HG03442 (cell line): Measurements from ENCODE around the gene GULP1.
"Not testable (repeated sequence)": the region's sequence is repeated elsewhere in the genome, so short reads cannot be mapped to it uniquely, and the experiment has no call there.

ENCODE experiments used
- ATAC-seq: cut with Tn5 transposase; IDR thresholded peaks from one replicate; pipeline ENCODE4 v1.9.1; 2021; ENCODE audit warnings: mild to moderate bottlenecking, moderate library complexity; ENCODE audit not compliant: unreplicated experiment

Gene GULP1

DNA sequence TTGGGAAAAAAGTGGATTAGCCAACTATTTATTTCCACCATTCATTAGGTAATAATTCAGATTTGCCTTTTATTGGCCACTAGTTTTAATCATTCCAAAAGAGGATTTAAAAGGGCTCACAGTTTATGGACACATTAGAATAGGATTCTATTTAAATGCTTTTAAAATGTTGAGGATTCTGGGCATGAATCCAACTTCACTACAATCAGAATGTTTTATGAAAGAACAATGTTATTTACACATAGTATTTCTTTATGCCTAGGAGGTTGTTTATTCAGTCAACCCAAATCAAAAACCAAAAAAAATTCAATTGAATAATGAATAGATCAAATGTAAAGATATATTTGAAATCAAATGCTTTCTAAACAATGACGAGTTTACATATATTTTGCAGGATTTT lies 232.2 kb downstream of the GULP1 start:
- no peak for ATAC-seq

DNA sequence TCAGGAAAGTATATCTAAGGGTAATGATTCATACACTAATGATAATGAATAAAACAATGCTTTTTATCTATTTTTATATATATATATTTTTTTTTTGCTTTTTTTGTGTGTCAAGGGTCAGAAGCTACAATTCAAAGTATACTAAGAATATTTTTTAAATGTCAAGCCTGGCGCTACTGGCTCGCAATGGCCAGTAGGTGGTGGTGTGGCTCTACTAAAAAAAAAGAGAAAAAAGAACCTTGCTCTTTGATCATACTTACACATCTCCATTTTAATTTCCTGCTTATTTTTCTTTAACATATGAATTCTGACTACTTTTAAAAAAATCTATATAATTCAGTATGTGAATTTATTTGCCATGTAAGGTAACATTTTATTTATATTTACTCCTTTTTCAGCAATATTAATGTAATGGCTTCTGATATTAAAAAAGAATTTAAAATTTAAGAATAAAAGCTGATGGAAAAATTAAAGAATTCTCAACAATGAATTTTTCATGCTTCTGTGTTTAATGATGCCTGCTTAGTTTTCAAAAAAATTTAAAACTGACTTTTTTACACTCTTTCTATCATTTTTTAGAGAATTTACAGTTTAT lies 232.9 kb downstream of the GULP1 start:
- ATAC-seq, result peak; percentile 78

DNA sequence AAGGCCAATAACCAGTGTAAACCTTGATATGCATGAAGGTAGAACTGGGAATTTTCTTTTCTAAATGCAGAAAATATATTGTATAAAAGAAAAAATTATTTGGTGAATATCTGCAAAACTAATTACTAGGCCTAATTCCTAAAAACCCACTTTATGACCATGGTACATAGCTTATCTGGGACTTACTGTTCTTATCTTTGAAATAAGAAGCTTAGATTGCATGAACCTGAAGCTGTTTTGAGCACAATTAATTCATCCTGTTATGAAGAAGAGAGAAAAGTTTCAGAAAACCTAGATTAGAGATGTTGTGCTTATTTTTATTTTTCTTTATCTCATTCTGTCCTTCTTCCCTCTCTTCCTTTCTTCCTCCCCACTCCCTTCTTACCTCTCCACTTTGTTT lies 235.0 kb downstream of the GULP1 start:
- ATAC-seq, result no peak

DNA sequence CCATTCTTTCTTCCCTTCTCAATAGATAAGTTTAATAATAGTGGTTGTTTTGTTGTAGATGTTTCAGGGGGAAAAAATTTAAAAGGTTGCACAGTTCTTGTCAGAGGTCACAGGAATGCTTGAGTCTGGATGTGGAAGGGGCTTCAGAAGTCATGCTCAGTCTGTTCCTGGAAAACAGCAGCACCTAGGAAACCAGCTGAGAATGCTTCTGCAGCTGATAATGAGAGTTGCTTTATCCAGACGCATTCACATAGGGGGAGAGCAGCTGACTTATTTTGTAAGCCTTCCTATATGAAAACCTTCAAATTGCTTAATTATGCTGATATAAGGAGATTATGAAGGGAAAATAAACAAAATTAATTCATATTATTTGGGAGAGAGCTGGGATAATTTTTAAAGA lies 235.5 kb downstream of the GULP1 start:
- no peak for ATAC-seq

DNA sequence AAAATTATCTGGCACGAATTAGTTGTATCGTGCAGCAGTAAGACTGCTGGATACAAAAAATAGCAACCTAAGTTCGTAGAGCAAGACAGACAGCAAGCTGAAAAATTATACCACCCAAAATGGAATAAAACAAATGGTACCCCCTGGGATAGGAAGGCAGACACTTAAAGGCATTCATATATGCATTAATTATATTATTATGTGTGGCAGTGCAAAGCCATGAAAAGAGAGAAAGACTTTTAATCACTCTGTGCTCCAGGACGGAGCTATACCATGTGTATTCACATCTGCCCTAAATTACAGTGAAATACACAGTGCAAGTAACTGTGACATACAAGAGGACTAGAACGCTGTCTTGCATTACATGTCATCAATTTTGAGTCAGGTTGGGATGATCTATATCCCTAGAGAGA lies 235.9 kb downstream of the GULP1 start:
- no peak for ATAC-seq

DNA sequence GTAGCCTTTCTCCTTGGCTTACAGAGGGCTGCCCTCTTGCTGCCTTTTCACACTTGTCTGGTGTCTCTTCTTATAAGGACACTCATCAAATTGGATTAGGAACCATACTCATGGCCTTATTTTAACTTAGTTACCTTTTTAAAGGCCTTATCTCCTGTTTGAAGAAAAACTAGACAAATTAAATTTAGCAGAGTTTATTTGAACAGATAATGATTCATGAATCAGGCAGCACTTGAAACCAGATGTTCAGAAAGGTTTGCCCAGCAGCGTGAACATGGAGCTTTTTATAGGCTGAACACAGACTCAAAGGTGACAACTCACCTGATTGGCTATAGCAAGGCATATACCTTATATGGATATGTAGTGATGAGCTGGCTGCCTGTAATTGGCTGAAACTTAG lies 238.0 kb downstream of the GULP1 start:
- ATAC-seq, result no peak

DNA sequence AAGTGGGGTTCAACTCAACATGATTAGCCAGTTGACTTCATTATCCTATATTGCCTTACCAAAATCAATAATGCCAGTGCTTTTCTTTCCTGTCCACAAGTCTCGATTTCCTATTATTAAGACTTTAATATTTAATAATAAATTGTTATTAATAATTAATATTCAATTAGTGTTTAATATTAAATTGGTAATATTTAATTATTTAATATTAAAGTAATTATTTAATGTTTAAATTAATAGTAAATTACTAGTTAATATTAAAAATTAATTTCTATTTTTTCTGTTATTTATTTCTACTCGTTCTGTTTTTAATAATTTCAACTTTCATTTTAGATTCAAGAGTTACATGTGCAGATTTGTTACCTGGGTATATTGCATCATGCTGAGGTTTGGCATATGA lies 243.2 kb downstream of the GULP1 start:
- no peak for ATAC-seq

DNA sequence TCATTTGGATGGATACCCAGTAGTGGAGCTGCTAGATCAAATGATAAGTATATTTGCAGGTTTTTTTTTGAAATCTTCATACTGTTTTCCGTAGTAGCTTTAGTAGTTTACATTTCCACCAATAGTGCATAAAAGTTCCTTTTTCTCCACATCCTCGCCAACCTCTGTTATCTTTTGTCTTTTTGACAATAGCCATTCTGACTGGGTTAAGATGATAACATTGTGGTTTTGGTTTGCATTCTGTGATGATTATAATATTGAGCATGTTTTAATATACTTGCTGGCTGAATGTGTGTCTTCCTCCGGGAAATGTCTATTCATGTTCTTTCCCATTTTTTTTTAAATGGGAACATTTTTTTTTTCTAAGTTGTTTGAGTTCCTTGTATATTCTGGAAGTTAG lies 260.0 kb downstream of the GULP1 start:
- ATAC-seq, result no peak

DNA sequence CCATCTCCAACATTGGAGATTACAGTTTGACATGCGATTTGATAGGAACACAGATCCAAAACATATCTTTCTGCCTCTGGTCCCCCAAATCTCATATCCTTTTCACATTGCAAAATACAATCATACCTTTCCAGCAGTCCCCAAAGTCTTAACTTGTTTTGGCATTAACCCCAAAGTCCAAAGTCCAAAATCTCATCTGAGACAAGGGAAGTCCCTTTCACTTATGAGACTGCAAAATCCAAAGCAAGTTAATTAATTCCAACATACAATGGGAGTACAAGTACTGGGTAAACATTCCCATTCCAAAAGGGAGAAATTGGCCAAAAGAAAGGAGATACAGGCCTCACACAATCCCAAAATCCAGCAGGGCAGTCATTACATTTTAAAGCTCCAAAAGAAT lies 265.4 kb downstream of the GULP1 start:
- ATAC-seq, result no peak

DNA sequence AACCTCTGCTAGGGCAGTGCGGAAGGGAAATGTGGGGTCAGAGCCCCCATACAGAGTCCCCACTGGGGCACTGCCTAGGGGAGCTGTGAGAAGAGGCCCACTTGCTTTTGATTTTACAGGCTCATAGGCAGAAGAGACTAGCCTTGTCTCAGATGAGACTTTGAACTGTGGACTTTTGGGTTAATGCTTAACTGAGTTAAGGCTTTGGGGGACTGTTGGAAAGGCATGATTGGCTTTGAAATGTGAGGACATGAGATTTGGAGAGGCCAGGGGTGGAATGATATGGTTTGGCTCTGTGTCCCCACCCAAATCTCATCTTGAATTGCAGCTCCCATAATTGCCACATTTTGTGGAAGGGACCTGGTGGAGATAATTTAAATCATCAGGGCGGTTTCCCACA lies 267.8 kb downstream of the GULP1 start:
- ATAC-seq, result not testable (repeated sequence)

DNA sequence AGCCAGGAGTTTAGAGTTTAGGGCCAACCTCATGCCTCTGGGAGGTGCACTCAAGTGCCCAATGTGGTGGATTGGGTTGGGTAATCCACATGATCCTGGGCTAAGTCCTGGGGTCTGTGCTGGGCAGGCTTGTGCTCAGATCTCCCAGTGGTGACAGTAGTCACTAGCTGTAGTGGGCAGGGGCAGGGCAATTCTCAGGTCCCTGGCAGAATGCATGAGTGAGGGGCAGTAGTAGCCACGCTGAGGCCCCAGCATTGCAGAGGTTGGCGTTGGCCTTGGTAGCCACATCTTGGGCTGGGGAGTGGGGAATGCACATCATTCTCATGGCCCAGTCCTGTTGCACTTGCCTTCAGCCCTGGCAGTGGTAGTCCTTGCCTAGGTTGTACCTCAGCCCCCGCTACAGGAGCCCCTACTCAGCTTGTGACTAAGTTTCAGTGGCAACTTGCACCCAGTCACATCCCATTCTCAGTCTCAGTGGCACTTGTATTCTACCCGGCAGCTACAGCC lies 269.9 kb downstream of the GULP1 start:
- ATAC-seq, result no peak

DNA sequence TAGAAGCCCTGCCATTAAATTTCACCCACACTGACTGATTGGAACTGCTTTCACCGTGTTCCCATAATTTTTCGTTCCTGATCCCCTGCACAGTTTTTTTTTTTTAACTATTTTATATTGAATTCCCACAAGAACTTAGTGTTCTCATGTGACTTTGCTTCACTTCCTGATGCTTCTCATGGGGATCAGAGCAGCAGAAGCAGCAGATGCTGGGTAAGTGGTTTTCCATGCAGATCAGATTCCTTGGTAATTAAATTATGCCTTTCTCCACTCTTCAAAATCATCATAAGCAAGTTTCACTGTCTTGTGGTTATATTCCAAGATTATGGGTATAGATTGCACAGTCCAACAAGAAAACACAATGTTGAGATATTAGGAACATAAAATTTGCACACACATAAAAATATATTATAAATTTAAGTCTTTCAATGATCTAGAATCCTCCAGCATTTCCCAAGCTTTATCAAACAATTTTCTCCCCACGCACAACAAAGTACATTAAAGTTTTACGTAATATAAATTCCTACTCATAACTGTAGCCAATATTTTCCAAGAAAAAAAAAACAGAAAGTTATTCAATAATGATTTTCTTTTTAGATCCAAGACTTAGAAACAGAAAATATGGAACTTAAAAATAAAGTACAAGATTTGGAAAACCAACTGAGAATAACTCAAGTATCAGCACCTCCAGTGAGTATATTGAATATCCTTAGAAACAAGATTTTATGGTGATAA lies 277.9 kb downstream of the GULP1 start:
- ATAC-seq, result no peak

DNA sequence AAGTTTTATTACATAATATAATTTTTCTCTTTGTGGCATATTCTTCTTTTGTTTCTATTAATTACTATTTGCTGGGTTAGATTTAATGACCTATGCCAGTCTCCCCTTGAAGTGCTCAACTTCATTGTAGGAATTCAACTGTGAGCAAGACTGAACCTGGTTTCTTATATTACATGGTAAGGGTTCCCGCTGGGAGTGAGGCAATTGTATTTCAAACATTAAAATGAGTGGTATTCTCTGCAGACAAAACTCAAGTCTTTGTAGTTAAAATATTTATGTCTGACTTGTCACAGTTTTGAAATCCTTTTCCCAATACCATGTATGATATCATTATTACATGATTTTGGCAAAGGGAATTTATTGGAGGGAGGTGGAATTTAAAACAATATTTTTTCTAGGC lies 278.7 kb downstream of the GULP1 start:
- ATAC-seq, result no peak

DNA sequence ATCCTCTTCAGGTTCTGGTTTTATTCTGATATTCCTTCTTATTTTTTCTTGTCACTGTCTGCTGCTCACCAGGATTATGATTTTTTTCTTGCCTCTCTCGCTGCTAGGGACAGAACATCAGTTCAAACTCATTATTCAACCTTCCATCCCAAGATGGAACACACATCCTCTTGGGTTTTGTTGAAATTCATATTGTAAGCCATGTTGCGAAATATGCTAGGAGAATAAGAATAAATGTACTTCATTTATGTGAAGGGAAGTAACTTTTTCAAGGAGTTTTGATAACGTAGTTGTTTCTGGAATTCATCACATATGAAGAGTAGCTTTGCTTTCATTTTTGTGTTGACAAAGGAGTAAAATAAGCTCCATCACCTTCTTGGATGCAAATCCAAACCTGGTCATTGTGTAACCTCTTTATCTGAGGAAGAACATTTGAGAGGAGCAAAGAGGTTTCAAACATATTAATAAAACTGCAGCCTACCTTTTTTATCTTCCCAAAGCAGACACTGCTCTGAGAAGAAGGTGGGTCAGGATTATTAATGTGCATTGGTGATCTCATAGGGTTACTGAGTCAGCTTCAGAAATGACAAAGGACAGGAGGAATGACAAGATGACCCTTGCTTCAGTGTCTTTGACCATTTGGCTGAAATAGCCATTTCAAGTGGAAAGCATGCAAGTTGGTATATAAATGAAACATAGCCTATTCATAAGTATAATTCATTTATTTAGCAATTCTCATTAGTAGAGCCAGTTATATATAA lies 280.0 kb downstream of the GULP1 start:
- ATAC-seq, result no peak

DNA sequence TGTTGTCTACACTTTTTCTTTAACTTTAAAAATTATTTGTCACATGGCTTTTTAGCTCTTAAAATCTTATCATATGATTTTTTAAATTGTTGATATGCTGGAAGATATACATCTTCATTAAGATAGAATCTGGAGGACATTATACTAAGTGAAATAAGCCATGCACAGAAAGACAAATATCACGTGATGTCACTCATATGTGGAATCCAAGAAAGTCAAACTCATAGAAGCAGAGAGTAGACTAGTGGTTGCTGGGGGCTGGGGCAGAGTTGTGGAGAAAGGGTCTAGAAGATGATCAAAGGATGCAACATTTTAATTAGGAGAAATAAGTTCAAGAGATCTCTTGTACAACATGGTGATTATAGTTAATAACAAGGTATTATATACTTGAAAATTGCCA lies 280.9 kb downstream of the GULP1 start:
- no peak for ATAC-seq

DNA sequence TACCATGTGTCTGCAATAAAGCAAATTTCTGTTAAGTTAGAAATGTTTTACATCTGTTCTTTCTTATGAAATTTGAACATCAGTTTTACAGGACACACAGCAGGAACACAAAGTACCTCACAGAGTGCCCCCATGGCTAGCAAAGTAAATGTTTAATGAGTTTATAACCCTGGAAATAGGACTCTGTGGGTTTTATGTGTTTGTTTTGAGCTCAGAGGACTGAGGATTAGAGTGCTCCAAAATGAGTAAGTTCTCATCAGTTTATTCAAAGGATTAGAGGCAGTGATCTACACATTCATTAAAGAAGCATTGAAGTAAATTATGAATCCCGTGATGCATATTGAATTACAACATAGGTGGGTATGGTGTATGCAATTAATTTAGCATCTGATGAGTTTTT lies 281.8 kb downstream of the GULP1 start:
- ATAC-seq, result no peak

DNA sequence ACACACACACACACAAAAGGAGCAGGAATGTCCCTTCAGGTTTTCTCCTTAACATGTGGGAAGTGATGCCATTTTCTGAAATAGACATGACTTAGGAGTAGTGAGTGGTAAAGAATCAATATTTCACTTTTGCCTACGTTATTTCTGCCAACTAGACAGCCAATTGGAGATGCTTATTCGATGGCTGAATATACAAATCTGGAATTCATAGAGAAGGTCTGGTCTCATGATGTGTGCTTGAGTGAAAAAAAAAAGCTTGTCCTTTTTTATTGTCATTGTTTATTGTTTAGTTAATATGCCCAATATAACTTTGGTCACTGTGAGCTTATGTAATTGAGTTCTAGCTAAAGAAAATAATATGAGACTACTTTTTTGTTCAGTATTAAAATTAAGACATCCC lies 284.3 kb downstream of the GULP1 start:
- no peak for ATAC-seq

DNA sequence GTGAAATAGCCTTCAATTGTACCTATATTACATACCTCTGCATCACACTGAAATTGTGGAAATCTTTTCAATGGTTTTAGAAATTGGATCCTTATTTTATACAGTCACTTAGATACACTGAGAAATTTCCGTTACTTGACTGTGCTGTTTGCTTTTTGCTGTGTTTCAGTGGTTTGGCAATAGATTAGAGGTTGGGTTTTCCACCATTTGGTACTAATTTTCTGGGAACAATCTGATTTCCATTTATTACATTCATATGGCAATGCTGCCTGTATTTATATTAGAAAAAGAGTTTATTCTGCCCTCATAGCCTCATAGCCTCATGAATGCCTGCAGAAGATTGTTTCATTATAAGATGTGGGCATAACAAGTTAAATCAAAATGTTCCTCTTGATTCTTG lies 285.0 kb downstream of the GULP1 start:
- no peak for ATAC-seq

DNA sequence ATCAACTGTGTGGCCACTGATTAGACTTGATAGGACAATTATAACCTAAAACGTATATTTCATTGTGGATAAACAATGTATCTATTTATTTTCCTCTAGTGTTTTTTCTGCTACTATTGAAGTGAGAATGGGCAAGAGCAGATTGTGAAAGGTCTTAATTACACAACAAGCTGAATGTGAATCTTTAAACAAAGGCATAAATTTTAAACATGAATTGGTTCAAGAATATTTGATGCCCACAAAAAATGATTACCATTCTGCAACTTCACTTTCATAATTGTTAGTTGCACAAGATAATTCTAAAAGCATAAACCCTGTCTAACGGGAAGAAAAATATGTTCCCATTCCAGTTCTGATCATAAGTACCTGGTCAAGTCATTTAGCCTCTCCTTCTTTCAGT lies 285.6 kb downstream of the GULP1 start:
- no peak for ATAC-seq

DNA sequence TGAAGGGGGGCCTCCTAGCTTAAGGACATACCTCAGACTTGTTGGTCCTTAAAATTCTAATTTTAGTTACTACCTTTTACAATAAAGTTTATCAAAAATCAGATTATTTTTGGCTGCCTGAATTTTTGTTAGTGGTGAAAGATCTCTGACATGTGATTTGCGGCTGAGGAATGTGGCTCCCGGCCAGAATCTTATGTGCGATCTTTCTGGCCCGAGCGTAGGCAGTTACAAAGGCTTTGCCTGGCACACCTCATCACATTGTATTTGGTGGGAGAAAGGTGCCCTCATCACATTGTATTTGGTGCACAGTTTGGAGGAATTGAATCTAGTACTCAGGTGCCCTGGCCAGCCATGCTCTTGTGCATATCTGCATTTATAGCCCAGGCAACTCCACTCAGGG lies 289.1 kb downstream of the GULP1 start:
- ATAC-seq, result no peak

DNA sequence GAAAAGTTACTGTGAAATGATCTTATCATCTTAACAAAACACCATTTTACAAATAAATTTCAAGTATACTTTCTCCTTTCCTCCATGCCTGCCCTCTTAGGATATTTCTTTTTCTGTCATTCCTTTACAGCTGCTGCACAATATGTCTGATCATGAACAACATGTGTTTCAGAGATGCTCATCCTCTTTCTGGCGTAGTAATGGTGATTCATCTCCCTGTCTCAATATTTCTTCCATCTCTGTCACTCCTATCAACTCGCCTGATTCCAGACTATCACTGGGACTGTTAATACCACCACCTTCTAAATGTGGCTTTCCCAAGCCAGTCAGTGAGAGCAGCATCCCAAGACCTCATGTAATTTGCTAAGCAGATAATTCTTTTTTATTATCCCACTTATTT lies 290.5 kb downstream of the GULP1 start:
- no peak for ATAC-seq

DNA sequence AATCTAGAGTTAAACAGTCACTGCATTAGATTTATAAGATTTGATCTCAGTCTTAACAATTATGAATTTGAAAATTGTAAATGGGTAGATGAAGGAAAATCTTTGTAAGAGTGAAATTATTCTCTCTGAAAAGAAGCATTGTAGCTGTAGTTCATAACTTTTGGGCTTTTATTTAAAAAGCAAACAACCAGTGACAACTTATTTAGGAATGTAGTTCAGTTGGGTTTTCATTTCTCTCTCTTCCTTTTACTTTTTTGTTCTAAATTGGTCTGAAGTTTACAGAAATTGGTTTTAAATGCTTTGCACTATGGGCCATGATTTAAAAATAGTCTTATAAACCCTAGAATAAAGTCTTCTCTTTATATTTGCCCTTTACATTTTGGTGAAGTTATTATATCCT lies 296.6 kb downstream of the GULP1 start:
- no peak for ATAC-seq
